ENCODE data around the gene NOTCH4.

NOTCH4 gene

GRCh38 chr6:32148289-32149091, 75.4 kb downstream of the NOTCH4 start:
- no peak overlapping the region for H3K9ac ChIP-seq (ENCODE audit: low read length)
- no peak overlapping the region for H3K4me3 ChIP-seq (ENCODE audit: low read length)
- no peaks in the 10 kb centered on the region for H3K9me3 ChIP-seq (ENCODE audit: insufficient read depth, low read length)
- H3K27ac ChIP-seq (ENCODE audit: low read length) = no peak overlapping the region
- TF ChIP-seq EZH2phosphoT487 (IDR thresholded peaks at IDR 0.05; ENCODE audit: low read depth) (no peak), CTCF (IDR thresholded peaks at IDR 0.05; ENCODE audit: low read depth, low read length) (no peak)
- no peaks in the 10 kb centered on the region for H4K20me1 ChIP-seq (ENCODE audit: insufficient read depth, low read length)
- H3K79me2 ChIP-seq (ENCODE audit: low read length) = no peaks in the 10 kb centered on the region
- no peaks in the 10 kb centered on the region for H3K36me3 ChIP-seq (replicated peaks; ENCODE audit: low read depth, low read length)
- H2AFZ ChIP-seq (ENCODE audit: low read depth, low read length) = no peak overlapping the region
- H3K27me3 ChIP-seq (ENCODE audit: low read depth, low read length) = 0 out of 2 replicates have a peak, but pooled peaks cover 5% of the 10 kb centered on the region
- no peak overlapping the region for H3K4me2 ChIP-seq (ENCODE audit: low read length)
- peaks cover 3% of the 10 kb centered on the region; the same call in 1 of the 2 replicates for H3K4me1 ChIP-seq (ENCODE audit: low read length)

- Histone ChIP-seq H3K27ac (ENCODE audit: low read length) (no peak overlapping the region), H3K79me2 (ENCODE audit: low read length) (no peaks in the 10 kb centered on the region), H3K4me3 (ENCODE audit: low read length) (no peak overlapping the region), H3K9me3 (ENCODE audit: insufficient read depth, low read length) (no peaks in the 10 kb centered on the region), H2AFZ (ENCODE audit: low read depth, low read length) (no peak overlapping the region), H4K20me1 (ENCODE audit: insufficient read depth, low read length) (no peaks in the 10 kb centered on the region), H3K27me3 (ENCODE audit: low read depth, low read length) (0 out of 2 replicates have a peak, but pooled peaks cover 5% of the 10 kb centered on the region), H3K9ac (ENCODE audit: low read length) (no peak overlapping the region), H3K36me3 (replicated peaks; ENCODE audit: low read depth, low read length) (no peaks in the 10 kb centered on the region), H3K4me2 (ENCODE audit: low read length) (no peak overlapping the region), H3K4me1 (ENCODE audit: low read length) (no peaks in the 10 kb centered on the region)
- no peak for TF ChIP-seq CTCF (IDR thresholded peaks at IDR 0.05; ENCODE audit: low read depth, low read length)
- TF ChIP-seq EZH2phosphoT487 (IDR thresholded peaks at IDR 0.05; ENCODE audit: low read depth) = no peak
Measured at GRCh38 chr6:32147401-32148132, 76.3 kb downstream of the NOTCH4 start.

- Histone ChIP-seq H3K9me3 (ENCODE audit: insufficient read depth, low read length) (no peaks in the 10 kb centered on the region), H3K27ac (ENCODE audit: low read length) (no peak overlapping the region), H4K20me1 (ENCODE audit: insufficient read depth, low read length) (no peaks in the 10 kb centered on the region), H3K4me3 (ENCODE audit: low read length) (no peak overlapping the region), H3K27me3 (ENCODE audit: low read depth, low read length) (0 out of 2 replicates have a peak, but pooled peaks cover 5% of the 10 kb centered on the region), H3K79me2 (ENCODE audit: low read length) (no peaks in the 10 kb centered on the region), H3K4me1 (ENCODE audit: low read length) (no peaks in the 10 kb centered on the region; the same call in 1 of the 2 replicates), H3K4me2 (ENCODE audit: low read length) (no peak overlapping the region), H3K9ac (ENCODE audit: low read length) (no peak overlapping the region), H3K36me3 (replicated peaks; ENCODE audit: low read depth, low read length) (no peaks in the 10 kb centered on the region), H2AFZ (ENCODE audit: low read depth, low read length) (no peak overlapping the region)
- TF ChIP-seq EZH2phosphoT487 (IDR thresholded peaks at IDR 0.05; ENCODE audit: low read depth) = no peak
- TF ChIP-seq CTCF (IDR thresholded peaks at IDR 0.05; ENCODE audit: low read depth, low read length) = no peak
Measured at GRCh38 chr6:32146687-32147086, 77.2 kb downstream of the NOTCH4 start.

GRCh38 chr6:32146287-32146686, 77.6 kb downstream of the NOTCH4 start:
- H3K4me2 ChIP-seq (ENCODE audit: low read length) = no peak overlapping the region
- no peak overlapping the region for H3K4me3 ChIP-seq (ENCODE audit: low read length)
- H4K20me1 ChIP-seq (ENCODE audit: insufficient read depth, low read length) = no peaks in the 10 kb centered on the region
- 0 out of 2 replicates have a peak, but pooled peaks cover 5% of the 10 kb centered on the region for H3K27me3 ChIP-seq (ENCODE audit: low read depth, low read length)
- no peaks in the 10 kb centered on the region for H3K9me3 ChIP-seq (ENCODE audit: insufficient read depth, low read length)
- no peaks in the 10 kb centered on the region for H3K79me2 ChIP-seq (ENCODE audit: low read length)
- no peaks in the 10 kb centered on the region; the same call in 1 of the 2 replicates for H3K4me1 ChIP-seq (ENCODE audit: low read length)
- TF ChIP-seq EZH2phosphoT487 (IDR thresholded peaks at IDR 0.05; ENCODE audit: low read depth) = no peak
- H3K27ac ChIP-seq (ENCODE audit: low read length) = no peak overlapping the region
- H3K9ac ChIP-seq (ENCODE audit: low read length) = no peak overlapping the region
- H2AFZ ChIP-seq (ENCODE audit: low read depth, low read length) = no peak overlapping the region
- H3K36me3 ChIP-seq (replicated peaks; ENCODE audit: low read depth, low read length) = no peaks in the 10 kb centered on the region
